CD4-positive, alpha-beta memory T cell (primary cell): ENCODE results near the gene TMTC3. TPM values are rescaled to one million over a fixed set of nuclear protein-coding genes. Genes with fewer than 3 reads are reported as not detected.

Source experiments
- CTCF ChIA-PET: fragments of 350-600 bp; sonication (Branson Sonifier 250); formaldehyde crosslinking; loops from one replicate; lab custom pipeline; 2021; ENCODE audit warnings: inconsistent platforms; ENCODE audit not compliant: partially characterized antibody; lab: Charles Lee
- POLR2A ChIA-PET: fragments of 350-600 bp; sonication (Branson Sonifier 250); formaldehyde crosslinking; loops from one replicate; lab custom pipeline; 2021; ENCODE audit not compliant: partially characterized antibody; lab: Charles Lee
- DNase-seq, 5 donors: peaks; one replicate each; pipeline versions ENCODE4 v3.0.0 to v3.0.0-alpha.2; 2020 to 2022; ENCODE audit warnings: mixed read lengths in 1 of 5
- H3K27ac ChIP-seq: one replicate; pipeline ENCODE4 v1.7.0; 2013; ENCODE audit warnings: low read depth, low read length
- H3K27me3 ChIP-seq: 2 replicates; pipeline ENCODE4 v1.7.0; 2013; ENCODE audit warnings: mild to moderate bottlenecking, low read length, moderate library complexity; ENCODE audit not compliant: insufficient read depth
- H3K36me3 ChIP-seq: 2 replicates; pipeline ENCODE4 v1.7.0; 2013; ENCODE audit warnings: mild to moderate bottlenecking, low read length, moderate library complexity; ENCODE audit not compliant: insufficient read depth
- H3K4me1 ChIP-seq: 2 replicates; pipeline ENCODE4 v1.7.0; 2013; ENCODE audit warnings: mild to moderate bottlenecking, low read length, moderate library complexity; ENCODE audit not compliant: insufficient read depth
- H3K4me3 ChIP-seq, 2 donors: one replicate each; pipeline ENCODE4 v1.7.0; 2013; ENCODE audit warnings: low read length in 2 of 2, mild to moderate bottlenecking in 1 of 2
- H3K9me3 ChIP-seq, 2 donors: one replicate each; pipeline ENCODE4 v1.7.0; 2013; ENCODE audit warnings: low read length in 2 of 2, control low read depth in 1 of 2; ENCODE audit not compliant: control insufficient read depth in 1 of 2
- H3K27ac Mint-ChIP-seq, 7 donors: one replicate each; pipeline ENCODE4 v1.8.0; 2020 to 2021; ENCODE audit warnings: mixed read lengths in 7 of 7, mild to moderate bottlenecking in 6 of 7, inconsistent platforms in 3 of 7, moderate library complexity in 3 of 7
- H3K27me3 Mint-ChIP-seq, 2 donors: one replicate each; pipeline ENCODE4 v1.8.0; 2020 to 2021; ENCODE audit warnings: mixed read lengths in 2 of 2
- H3K36me3 Mint-ChIP-seq, 2 donors: one replicate each; pipeline ENCODE4 v1.8.0; 2020 to 2021; ENCODE audit warnings: mixed read lengths in 2 of 2, inconsistent platforms in 1 of 2, mild to moderate bottlenecking in 1 of 2
- H3K4me1 Mint-ChIP-seq, 4 donors: one replicate each; pipeline ENCODE4 v1.8.0; 2020 to 2021; ENCODE audit warnings: mixed read lengths in 4 of 4, mild to moderate bottlenecking in 1 of 4
- H3K4me3 Mint-ChIP-seq, 8 donors: one replicate each; pipeline ENCODE4 v1.8.0; 2020 to 2021; ENCODE audit warnings: mixed read lengths in 8 of 8, mild to moderate bottlenecking in 7 of 8, moderate library complexity in 6 of 8, inconsistent platforms in 3 of 8
- H3K9me3 Mint-ChIP-seq, 8 donors: one replicate each; pipeline ENCODE4 v1.8.0; 2020 to 2021; ENCODE audit warnings: mixed read lengths in 8 of 8, mild to moderate bottlenecking in 5 of 8, inconsistent platforms in 3 of 8, moderate library complexity in 1 of 8
- intact Hi-C: fragments of 100-400 bp; cut with micrococcal nuclease; formaldehyde crosslinking; loops from one replicate; pipeline ENCODE4 v1.15.1; 2023
- polyA plus RNA-seq, 2 donors: library from polyadenylated mRNA; unstranded; fragments of 300-500 nt; fragmentation: Illumina TruSeq; gene quantifications; one replicate each; pipeline ENCODE4 v1.2.3, GENCODE V29; 2021
- total RNA-seq, 2 experiments: library from RNA; stranded (reverse); gene quantifications; one replicate each; pipeline ENCODE4 v1.2.3, GENCODE V29; 2021

Gene TMTC3
- total and polyA plus RNA-seq, 4 experiments from 2014 or later, result 1.9 to 15.2 (median 6.8) TPM

- intact Hi-C loops, result no loop called here
- no peak for DNase-seq
- Mint-ChIP-seq H3K27me3 (no peaks in the 10 kb centered on the region), H3K27ac (no peak overlapping the region), H3K4me3 (no peak overlapping the region), H3K9me3 (peaks cover 0 to 30% (median 16%) of the 10 kb centered on the region in 8 donors), H3K36me3 (no peaks in the 10 kb centered on the region), H3K4me1 (no peaks in the 10 kb centered on the region)
- no peaks in the 10 kb centered on the region for H3K36me3 ChIP-seq
- H3K4me3 ChIP-seq, result no peak overlapping the region
- POLR2A ChIA-PET, result no interaction called here
- H3K4me1 ChIP-seq, result no peaks in the 10 kb centered on the region
- no peaks in the 10 kb centered on the region for H3K9me3 ChIP-seq
- no peaks in the 10 kb centered on the region for H3K27me3 ChIP-seq
- CTCF ChIA-PET, result no interaction called here
- no peak overlapping the region for H3K27ac ChIP-seq
Observed at GRCh38 chr12:88219861-88220260, 77.8 kb downstream of the TMTC3 start.

- Mint-ChIP-seq H3K27me3 (no peaks in the 10 kb centered on the region), H3K4me1 (peaks cover 3 to 12% (median 5%) of the 10 kb centered on the region in 4 donors), H3K27ac (no peak overlapping the region), H3K36me3 (no peaks in the 10 kb centered on the region), H3K9me3 (peaks cover 0 to 28% (median 15%) of the 10 kb centered on the region in 8 donors), H3K4me3 (no peak overlapping the region)
- no peak overlapping the region for H3K4me3 ChIP-seq
- ChIA-PET CTCF (no interaction called here), POLR2A (no interaction called here)
- no peaks in the 10 kb centered on the region for H3K27me3 ChIP-seq
- no peaks in the 10 kb centered on the region for H3K9me3 ChIP-seq
- intact Hi-C loops, result no loop called here
- no peak for DNase-seq
- H3K36me3 ChIP-seq, result no peaks in the 10 kb centered on the region
- H3K4me1 ChIP-seq, result peaks cover 4% of the 10 kb centered on the region
- no peak overlapping the region for H3K27ac ChIP-seq
Observed at GRCh38 chr12:88223519-88223918, 81.4 kb downstream of the TMTC3 start.

- Mint-ChIP-seq H3K27me3 (no peaks in the 10 kb centered on the region), H3K36me3 (no peaks in the 10 kb centered on the region), H3K9me3 (peaks cover 0 to 5% (median 4%) of the 10 kb centered on the region in 8 donors), H3K4me3 (no peak overlapping the region), H3K27ac (no peak overlapping the region), H3K4me1 (peaks cover 3 to 12% (median 5%) of the 10 kb centered on the region in 4 donors)
- Histone ChIP-seq H3K27me3 (no peaks in the 10 kb centered on the region), H3K9me3 (no peaks in the 10 kb centered on the region), H3K4me3 (no peak overlapping the region), H3K27ac (no peak overlapping the region), H3K36me3 (no peaks in the 10 kb centered on the region), H3K4me1 (peaks cover 4% of the 10 kb centered on the region)
- ChIA-PET CTCF (no interaction called here), POLR2A (no interaction called here)
- no peak for DNase-seq
- intact Hi-C loops, result no loop called here
Observed at GRCh38 chr12:88225776-88226175, 83.7 kb downstream of the TMTC3 start.

GRCh38 chr12:88227263-88227662 lies 85.2 kb downstream of the TMTC3 start:
- Mint-ChIP-seq H3K4me3 (peak overlapping the region in 2 of 8 donors; percentile 1 to 29), H3K4me1 (peaks cover 3 to 12% (median 5%) of the 10 kb centered on the region in 4 donors), H3K9me3 (peaks cover 0 to 2% (median 0%) of the 10 kb centered on the region in 8 donors), H3K27me3 (no peaks in the 10 kb centered on the region), H3K36me3 (no peaks in the 10 kb centered on the region), H3K27ac (peak overlapping the region in 3 of 7 donors; percentile 17 to 87 (median 83))
- no peak for DNase-seq
- POLR2A ChIA-PET, result no interaction called here
- Histone ChIP-seq H3K9me3 (no peaks in the 10 kb centered on the region), H3K4me3 (no peak overlapping the region), H3K36me3 (no peaks in the 10 kb centered on the region), H3K27me3 (no peaks in the 10 kb centered on the region), H3K4me1 (peaks cover 4% of the 10 kb centered on the region), H3K27ac (no peak overlapping the region)
- CTCF ChIA-PET, result no interaction called here
- intact Hi-C loops, result no loop called here

GRCh38 chr12:88227871-88228270 lies 85.8 kb downstream of the TMTC3 start:
- ChIA-PET POLR2A (no interaction called here), CTCF (no interaction called here)
- Histone ChIP-seq H3K4me3 (no peak overlapping the region), H3K4me1 (peaks cover 4% of the 10 kb centered on the region), H3K27me3 (no peaks in the 10 kb centered on the region), H3K36me3 (no peaks in the 10 kb centered on the region), H3K27ac (no peak overlapping the region), H3K9me3 (no peaks in the 10 kb centered on the region)
- Mint-ChIP-seq H3K36me3 (no peaks in the 10 kb centered on the region), H3K9me3 (peaks cover 0 to 2% (median 0%) of the 10 kb centered on the region in 8 donors), H3K4me1 (peaks cover 3 to 12% (median 5%) of the 10 kb centered on the region in 4 donors), H3K4me3 (no peak overlapping the region), H3K27me3 (no peaks in the 10 kb centered on the region), H3K27ac (no peak overlapping the region)
- no peak for DNase-seq
- intact Hi-C loops, result no loop called here

- Mint-ChIP-seq H3K9me3 (peaks cover 0 to 2% (median 0%) of the 10 kb centered on the region in 8 donors), H3K4me1 (peaks cover 3 to 12% (median 5%) of the 10 kb centered on the region in 4 donors), H3K36me3 (no peaks in the 10 kb centered on the region), H3K27me3 (no peaks in the 10 kb centered on the region), H3K27ac (no peak overlapping the region), H3K4me3 (peak overlapping the region in 1 of 8 donors; percentile 8)
- Histone ChIP-seq H3K27me3 (no peaks in the 10 kb centered on the region), H3K4me1 (peaks cover 4% of the 10 kb centered on the region), H3K4me3 (no peak overlapping the region), H3K9me3 (no peaks in the 10 kb centered on the region), H3K36me3 (no peaks in the 10 kb centered on the region), H3K27ac (no peak overlapping the region)
- ChIA-PET CTCF (no interaction called here), POLR2A (no interaction called here)
- intact Hi-C loops, result no loop called here
- no peak for DNase-seq
Observed at GRCh38 chr12:88228720-88229119, 86.6 kb downstream of the TMTC3 start.

DNA sequence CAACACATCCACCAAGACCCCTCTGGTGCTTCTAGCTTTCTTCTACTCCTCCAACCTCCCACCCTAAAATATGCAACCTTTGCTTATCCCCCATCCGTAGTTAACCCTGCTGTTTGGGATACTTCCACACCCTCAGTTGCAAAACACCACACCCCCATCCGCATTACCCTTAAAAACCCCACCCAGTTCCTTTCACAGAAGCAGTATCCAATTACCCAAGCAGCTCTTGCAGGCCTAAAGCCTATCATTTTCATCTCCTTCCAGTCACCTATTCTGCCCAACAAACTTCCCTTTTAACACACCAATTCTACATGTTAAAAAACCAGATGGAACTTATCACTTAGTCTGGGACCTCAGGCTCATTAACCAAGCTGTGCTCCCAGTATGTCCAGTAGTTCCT lies 88.2 kb downstream of the TMTC3 start:
- Histone ChIP-seq H3K4me1 (peaks cover 4% of the 10 kb centered on the region), H3K9me3 (no peaks in the 10 kb centered on the region), H3K27ac (no peak overlapping the region), H3K4me3 (no peak overlapping the region), H3K27me3 (no peaks in the 10 kb centered on the region), H3K36me3 (no peaks in the 10 kb centered on the region)
- intact Hi-C loops, result no loop called here
- Mint-ChIP-seq H3K27ac (no peak overlapping the region), H3K36me3 (no peaks in the 10 kb centered on the region), H3K4me3 (no peak overlapping the region), H3K27me3 (no peaks in the 10 kb centered on the region), H3K4me1 (peaks cover 3 to 12% (median 5%) of the 10 kb centered on the region in 4 donors), H3K9me3 (peaks cover 0 to 2% (median 0%) of the 10 kb centered on the region in 8 donors)
- no peak for DNase-seq
- ChIA-PET CTCF (no interaction called here), POLR2A (no interaction called here)
